Measurements from ENCODE around the gene ZNF416. TPM values are rescaled to one million over a fixed set of nuclear protein-coding genes. Genes with fewer than 3 reads are reported as not detected.

The ZNF416 gene
- total and polyA plus RNA-seq, 2 of the 8 experiments (the other 6 are each of a cell fraction or from before 2014, with no cell fraction given), result 3.2 to 10.3 TPM

DNA sequence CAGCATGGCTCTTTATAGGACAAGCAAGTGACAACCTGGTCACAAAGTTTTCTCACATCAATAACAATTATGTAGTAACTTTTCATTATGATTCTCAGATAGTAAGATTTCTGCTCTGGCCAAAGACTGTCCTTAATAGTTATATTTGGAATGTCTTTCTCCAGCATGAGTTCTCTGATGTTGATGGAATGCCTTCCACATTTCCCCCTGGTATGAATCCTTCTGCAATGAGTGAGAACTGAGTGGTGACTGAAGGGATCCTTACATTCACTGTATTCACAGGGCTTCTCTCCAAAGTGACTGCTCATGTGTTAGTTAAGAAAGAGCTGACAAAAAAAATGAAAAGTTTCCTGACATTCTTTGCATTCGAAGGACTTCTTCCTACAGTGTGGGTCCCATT is 32.2 kb downstream of the ZNF416 start:
- H3K79me2 ChIP-seq (ENCODE audit: control insufficient read depth in 1 of 2, insufficient read depth in 2 of 2, low read length in 2 of 2), result peaks cover 0 to 2% of the 10 kb centered on the region in 2 experiments; a peak in 1 of 4 replicates
- no peaks in the 10 kb centered on the region for H3K23me2 ChIP-seq (ENCODE audit: low read depth, low read length)
- peaks cover 9 to 15% of the 10 kb centered on the region in 2 experiments for H3K9me3 ChIP-seq (ENCODE audit: insufficient read depth in 2 of 2, low read depth in 1 of 2, low read length in 1 of 2)
- FAIRE-seq (no peak), DNase-seq (ENCODE audit: low read depth in 1 of 2, low spot score in 2 of 2) (no peak)
- no peak overlapping the region for H2BK120ac ChIP-seq (replicated peaks; ENCODE audit: low read depth, low read length)
- ChIA-PET CTCF (ENCODE audit: partially characterized antibody) (no interaction called here), POLR2A (ENCODE audit: partially characterized antibody) (no interaction called here)
- no peak overlapping the region for H4K5ac ChIP-seq (ENCODE audit: insufficient read length, low read depth, low read length)
- no peak overlapping the region for H2AFZ ChIP-seq (ENCODE audit: low read length)
- H3K4me1 ChIP-seq (replicated peaks in 1 of 4; ENCODE audit: control insufficient read depth in 3 of 4, insufficient read depth in 4 of 4, low read length in 3 of 4), result no peaks in the 10 kb centered on the region
- no peak overlapping the region for H3K18ac ChIP-seq (ENCODE audit: extremely low read depth, low read length)
- H3K14ac ChIP-seq (ENCODE audit: insufficient read length), result no peak overlapping the region
- no peak overlapping the region for H3K23ac ChIP-seq (ENCODE audit: insufficient read length)
- peaks cover 0 to 4% of the 10 kb centered on the region in 2 experiments for H4K20me1 ChIP-seq (replicated peaks in 1 of 2; ENCODE audit: control insufficient read depth in 1 of 2, insufficient read depth in 2 of 2, low read length in 2 of 2)
- H3K4me2 ChIP-seq (ENCODE audit: insufficient read depth in 1 of 2, low read depth in 2 of 2, low read length in 2 of 2), result no peak overlapping the region
- no peak overlapping the region for H2BK15ac ChIP-seq (ENCODE audit: low read length)
- H2BK5ac ChIP-seq (ENCODE audit: low read depth, low read length), result no peak overlapping the region
- no peak overlapping the region for H3K56ac ChIP-seq (replicated peaks; ENCODE audit: insufficient read length, low read depth, low read length)
- no peaks in the 10 kb centered on the region for H3K27me3 ChIP-seq (replicated peaks in 1 of 4; ENCODE audit: control insufficient read depth in 3 of 4, extremely low read depth in 1 of 4, insufficient read depth in 3 of 4, low read length in 3 of 4)
- H3K27ac ChIP-seq (ENCODE audit: low read depth, low read length), result no peak overlapping the region
- no peak overlapping the region for H4K8ac ChIP-seq (ENCODE audit: extremely low read depth, insufficient read depth, low read length)
- no peak overlapping the region for H4K91ac ChIP-seq (replicated peaks; ENCODE audit: insufficient read length, low read length)
- no peak overlapping the region for H3K9ac ChIP-seq (replicated peaks in 1 of 4; ENCODE audit: extremely low read depth in 1 of 4, low read depth in 3 of 4, low read length in 3 of 4)
- H3K4me3 ChIP-seq (ENCODE audit: extremely low read depth in 1 of 4, insufficient read depth in 2 of 4, low read depth in 3 of 4, low read length in 4 of 4), result no peak overlapping the region
- peak; percentile 60; the same call in 1 of the 2 replicates for TF ChIP-seq ZNF274 (IDR thresholded peaks at IDR 0.05; ENCODE audit: borderline replicate concordance, extremely low read depth, low read length)
- TF ChIP-seq SIRT6 (IDR thresholded peaks at IDR 0.05; ENCODE audit: low read length), result no peak
- no peak overlapping the region for H2BK20ac ChIP-seq (ENCODE audit: low read length)
- no peak overlapping the region for H3K4ac ChIP-seq (replicated peaks; ENCODE audit: insufficient read length, low read depth, low read length)
- 73% methylated on average over 1 of the region's 1 CpG; no CpG with 5 or more reads in 1 of the 2 experiments for WGBS, 2 experiments (ENCODE audit: extremely low coverage in 1 of 2, insufficient coverage in 1 of 2, insufficient read length in 1 of 2, insufficient replicate concordance in 2 of 2, low coverage in 1 of 2, low lambda C conversion rate in 2 of 2, missing lambda C conversion rate in 1 of 2)
- H3K36me3 ChIP-seq (ENCODE audit: control insufficient read depth in 2 of 4, insufficient read depth in 4 of 4, low read length in 3 of 4), result peaks cover 13 to 83% (median 53%) of the 10 kb centered on the region in 4 experiments
- H2BK12ac ChIP-seq (ENCODE audit: low read depth, low read length), result no peak overlapping the region
- H2AK5ac ChIP-seq (ENCODE audit: low read depth, low read length), result no peak overlapping the region
- peaks cover 2% of the 10 kb centered on the region; the same call in 1 of the 2 replicates for H3K79me1 ChIP-seq (ENCODE audit: low read depth, low read length)
